ENCODE measurements around the gene FGF9.

FGF9 gene

GRCh38 chr13:21689097-21689496 lies 18.2 kb downstream of the FGF9 start:
- Mint-ChIP-seq H3K4me1 (no peaks in the 10 kb centered on the region), H3K9me3 (no peaks in the 10 kb centered on the region), H3K36me3 (no peaks in the 10 kb centered on the region), H3K27ac (no peak overlapping the region), H3K4me3 (no peak overlapping the region)
- ATAC-seq, result no peak
- DNase-seq (ENCODE audit: low spot score in 2 of 2), result no peak

- Mint-ChIP-seq H3K36me3 (no peaks in the 10 kb centered on the region), H3K4me3 (no peak overlapping the region), H3K4me1 (no peaks in the 10 kb centered on the region), H3K27ac (no peak overlapping the region), H3K9me3 (no peaks in the 10 kb centered on the region)
- no peak for ATAC-seq
- DNase-seq (ENCODE audit: low spot score in 2 of 2), result no peak
Observed at GRCh38 chr13:21690955-21691354, 20.1 kb downstream of the FGF9 start.

- DNase-seq (ENCODE audit: low spot score in 2 of 2), result no peak
- Mint-ChIP-seq H3K4me3 (no peak overlapping the region), H3K27ac (no peak overlapping the region), H3K36me3 (no peaks in the 10 kb centered on the region), H3K4me1 (no peaks in the 10 kb centered on the region), H3K9me3 (no peaks in the 10 kb centered on the region)
- no peak for ATAC-seq
Observed at GRCh38 chr13:21691500-21691899, 20.6 kb downstream of the FGF9 start.

- Mint-ChIP-seq H3K9me3 (no peaks in the 10 kb centered on the region), H3K36me3 (no peaks in the 10 kb centered on the region)
Observed at GRCh38 chr13:21691928-21692327, 21.1 kb downstream of the FGF9 start.

GRCh38 chr13:21694831-21695230 lies 24.0 kb downstream of the FGF9 start:
- Mint-ChIP-seq H3K4me3 (no peak overlapping the region), H3K27ac (no peak overlapping the region), H3K36me3 (no peaks in the 10 kb centered on the region), H3K4me1 (no peaks in the 10 kb centered on the region), H3K9me3 (no peaks in the 10 kb centered on the region)
- DNase-seq (ENCODE audit: low spot score in 2 of 2) (no peak), ATAC-seq (no peak)

More at GRCh38 chr13:21691928-21692327, 21.1 kb downstream of the FGF9 start:
- Mint-ChIP-seq H3K4me1 (no peaks in the 10 kb centered on the region), H3K27ac (no peak overlapping the region), H3K4me3 (no peak overlapping the region)
- ATAC-seq (no peak), DNase-seq (ENCODE audit: low spot score in 2 of 2) (no peak)

GRCh38 chr13:21695546-21695945 lies 24.7 kb downstream of the FGF9 start:
- Mint-ChIP-seq H3K27ac (no peak overlapping the region), H3K36me3 (no peaks in the 10 kb centered on the region), H3K4me1 (no peaks in the 10 kb centered on the region), H3K4me3 (no peak overlapping the region), H3K9me3 (no peaks in the 10 kb centered on the region)
- no peak for DNase-seq (ENCODE audit: low spot score in 2 of 2)
- no peak for ATAC-seq

GRCh38 chr13:21696865-21697448 lies 26.1 kb downstream of the FGF9 start:
- no peak for DNase-seq (ENCODE audit: low spot score in 2 of 2)
- Mint-ChIP-seq H3K9me3 (no peaks in the 10 kb centered on the region), H3K4me1 (no peaks in the 10 kb centered on the region), H3K27ac (no peak overlapping the region), H3K36me3 (peaks cover 6% of the 10 kb centered on the region), H3K4me3 (no peak overlapping the region)
- no peak for ATAC-seq

GRCh38 chr13:21698817-21699679 lies 28.2 kb downstream of the FGF9 start:
- no peak for ATAC-seq
- no peak overlapping the region for H3K27ac Mint-ChIP-seq
- no peak overlapping the region for H3K4me3 Mint-ChIP-seq
- peaks cover 11% of the 10 kb centered on the region for H3K36me3 Mint-ChIP-seq
- H3K9me3 Mint-ChIP-seq, result no peaks in the 10 kb centered on the region
- DNase-seq (ENCODE audit: low spot score in 2 of 2), result no peak
- no peaks in the 10 kb centered on the region for H3K4me1 Mint-ChIP-seq

GRCh38 chr13:21701460-21701859 lies 30.6 kb downstream of the FGF9 start:
- ATAC-seq, result no peak
- DNase-seq (ENCODE audit: low spot score in 2 of 2), result no peak
- Mint-ChIP-seq H3K27ac (no peak overlapping the region), H3K36me3 (peaks cover 11% of the 10 kb centered on the region), H3K4me1 (no peaks in the 10 kb centered on the region), H3K4me3 (no peak overlapping the region), H3K9me3 (no peaks in the 10 kb centered on the region)

- DNase-seq (ENCODE audit: low spot score in 2 of 2) (no peak), ATAC-seq (no peak)
- Mint-ChIP-seq H3K27ac (no peak overlapping the region), H3K36me3 (peaks cover 11% of the 10 kb centered on the region), H3K4me1 (no peaks in the 10 kb centered on the region), H3K9me3 (no peaks in the 10 kb centered on the region), H3K4me3 (no peak overlapping the region)
Observed at GRCh38 chr13:21703846-21704245, 33.0 kb downstream of the FGF9 start.

GRCh38 chr13:21707586-21707985 lies 36.7 kb downstream of the FGF9 start:
- H3K4me3 Mint-ChIP-seq, result no peak overlapping the region
- peaks cover 5% of the 10 kb centered on the region for H3K36me3 Mint-ChIP-seq
- H3K9me3 Mint-ChIP-seq, result peaks cover 9% of the 10 kb centered on the region
- no peak for DNase-seq (ENCODE audit: low spot score in 2 of 2)
- no peak overlapping the region for H3K27ac Mint-ChIP-seq
- H3K4me1 Mint-ChIP-seq, result no peaks in the 10 kb centered on the region
- no peak for ATAC-seq

- Mint-ChIP-seq H3K9me3 (peaks cover 9% of the 10 kb centered on the region), H3K4me1 (no peaks in the 10 kb centered on the region), H3K27ac (no peak overlapping the region), H3K36me3 (no peaks in the 10 kb centered on the region), H3K4me3 (no peak overlapping the region)
- ATAC-seq, result no peak
- no peak for DNase-seq (ENCODE audit: low spot score in 2 of 2)
Observed at GRCh38 chr13:21709697-21710096, 38.8 kb downstream of the FGF9 start.

- Mint-ChIP-seq H3K4me1 (no peaks in the 10 kb centered on the region), H3K27ac (no peak overlapping the region), H3K36me3 (no peaks in the 10 kb centered on the region), H3K4me3 (no peak overlapping the region), H3K9me3 (peaks cover 9% of the 10 kb centered on the region)
- ATAC-seq (no peak), DNase-seq (ENCODE audit: low spot score in 2 of 2) (no peak)
Observed at GRCh38 chr13:21710163-21710562, 39.3 kb downstream of the FGF9 start.

GRCh38 chr13:21717817-21718216 lies 46.9 kb downstream of the FGF9 start:
- H3K36me3 Mint-ChIP-seq, result no peaks in the 10 kb centered on the region
- no peak overlapping the region for H3K27ac Mint-ChIP-seq
- H3K9me3 Mint-ChIP-seq, result no peaks in the 10 kb centered on the region
- DNase-seq (ENCODE audit: low spot score in 2 of 2) (no peak), ATAC-seq (no peak)
- no peaks in the 10 kb centered on the region for H3K4me1 Mint-ChIP-seq
- H3K4me3 Mint-ChIP-seq, result no peak overlapping the region

- no peak overlapping the region for H3K4me3 Mint-ChIP-seq
Observed at GRCh38 chr13:21719463-21719862, 48.6 kb downstream of the FGF9 start.

GRCh38 chr13:21723807-21724505 lies 53.1 kb downstream of the FGF9 start:
- Mint-ChIP-seq H3K4me1 (peaks cover 6% of the 10 kb centered on the region), H3K4me3 (no peak overlapping the region), H3K9me3 (peaks cover 4% of the 10 kb centered on the region), H3K27ac (no peak overlapping the region), H3K36me3 (peaks cover 17% of the 10 kb centered on the region)
- DNase-seq (ENCODE audit: low spot score in 2 of 2), result no peak
- ATAC-seq, result no peak

More at GRCh38 chr13:21719463-21719862, 48.6 kb downstream of the FGF9 start:
- DNase-seq (ENCODE audit: low spot score in 2 of 2) (no peak), ATAC-seq (no peak)
- Mint-ChIP-seq H3K36me3 (no peaks in the 10 kb centered on the region), H3K9me3 (no peaks in the 10 kb centered on the region), H3K27ac (no peak overlapping the region), H3K4me1 (no peaks in the 10 kb centered on the region)

Measured in stimulated activated effector memory CD8-positive, alpha-beta T cell treated with anti-CD3 and anti-CD28 coated beads, Interleukin-12 subunit alpha, Interleukin-12 subunit beta, amount 100 ng/mL, for 72 hours (primary cell).